ENCODE results near the gene SHANK3.
A peak's percentile ranks its signal among the peaks of the same experiment; 100 is the strongest.
"Not testable (repeated sequence)": the region's sequence is repeated elsewhere in the genome, so short reads cannot be mapped to it uniquely, and the experiment has no call there.

The SHANK3 gene

DNA sequence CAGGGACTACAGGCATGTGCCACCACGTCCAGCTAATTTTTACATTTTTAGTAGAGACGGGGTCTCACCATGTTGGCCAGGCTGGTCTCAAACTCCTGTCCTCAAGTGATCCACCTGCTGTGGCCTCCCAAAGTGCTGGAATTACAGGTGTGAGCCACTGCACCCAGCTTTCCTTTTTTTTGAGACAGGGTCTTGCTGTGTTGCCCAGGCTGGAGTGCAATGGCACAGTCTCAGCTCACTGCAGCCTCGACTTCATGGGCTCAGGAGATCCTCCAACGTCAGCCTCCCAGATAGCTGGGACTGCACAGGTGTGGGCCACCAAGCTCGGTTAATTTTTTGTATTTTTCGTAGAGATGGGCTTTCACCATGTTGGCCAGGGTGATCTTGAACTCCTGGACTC, 18.0 kb upstream of the SHANK3 start:
- not testable (repeated sequence) for DNase-seq

DNA sequence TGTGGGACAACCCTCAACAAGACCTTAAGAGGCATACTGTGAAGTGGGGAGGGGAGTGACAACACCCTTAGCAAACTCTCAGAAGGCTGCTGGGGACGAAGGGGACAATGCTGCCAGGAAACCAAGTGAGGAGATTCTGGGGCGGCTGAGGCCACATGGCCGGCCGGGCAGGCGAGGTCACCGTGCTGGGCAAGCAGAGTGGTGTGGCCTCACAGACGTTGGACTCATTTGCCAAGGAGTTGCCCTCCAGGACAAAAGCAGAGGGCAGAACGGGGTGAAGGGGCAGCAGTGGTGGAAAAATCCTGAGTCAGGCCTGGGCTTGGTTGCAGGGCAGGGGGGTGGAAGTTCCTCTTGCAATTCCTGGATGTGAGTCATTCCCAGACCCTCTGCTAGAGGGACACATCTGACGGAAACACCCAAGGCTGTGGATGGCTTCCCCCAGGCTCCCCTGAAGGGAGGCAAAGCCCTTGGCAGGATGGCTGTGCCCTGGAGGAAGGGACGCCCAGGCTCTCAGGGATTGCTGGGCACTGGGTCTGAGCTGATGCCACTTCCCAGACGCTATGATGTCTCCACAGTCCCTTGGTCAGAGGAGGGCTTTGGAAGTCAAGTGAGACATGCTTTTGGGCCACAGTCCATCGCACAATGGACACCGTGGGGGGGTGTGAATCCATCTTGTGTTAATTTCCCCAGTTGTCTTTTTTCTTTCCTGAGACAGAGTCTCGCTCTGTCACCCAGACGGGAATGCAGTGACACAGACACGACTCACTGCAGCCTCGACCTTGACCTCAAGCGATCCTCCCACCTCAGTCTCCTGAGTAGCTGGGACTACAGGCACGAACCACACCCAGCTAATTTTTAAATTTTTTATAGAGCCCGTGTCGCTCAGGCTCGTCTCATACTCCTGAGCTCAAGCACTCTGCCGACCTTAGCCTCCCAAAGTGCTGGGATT, 16.2 kb upstream of the SHANK3 start:
- DNase-seq = peak; percentile 44

DNA sequence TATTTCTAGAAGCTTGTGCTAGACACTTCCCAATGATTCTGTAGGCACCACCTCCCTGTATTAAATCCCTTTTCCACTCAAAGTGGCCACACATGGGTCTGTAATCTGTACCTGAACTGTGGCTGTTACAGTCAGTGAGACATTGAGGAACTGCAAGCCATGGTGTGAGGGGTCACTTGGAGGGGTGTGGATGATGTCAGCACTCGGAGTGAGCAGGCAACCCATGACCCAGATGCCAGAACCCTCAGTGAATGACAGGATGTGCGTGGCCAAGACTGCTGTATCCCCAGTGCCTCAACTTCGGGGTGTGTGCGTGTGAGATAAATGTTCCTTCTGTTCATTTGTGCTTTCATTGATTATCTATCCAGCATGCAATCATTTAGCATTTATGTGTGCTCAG, 14.7 kb upstream of the SHANK3 start:
- DNase-seq = no peak

DNA sequence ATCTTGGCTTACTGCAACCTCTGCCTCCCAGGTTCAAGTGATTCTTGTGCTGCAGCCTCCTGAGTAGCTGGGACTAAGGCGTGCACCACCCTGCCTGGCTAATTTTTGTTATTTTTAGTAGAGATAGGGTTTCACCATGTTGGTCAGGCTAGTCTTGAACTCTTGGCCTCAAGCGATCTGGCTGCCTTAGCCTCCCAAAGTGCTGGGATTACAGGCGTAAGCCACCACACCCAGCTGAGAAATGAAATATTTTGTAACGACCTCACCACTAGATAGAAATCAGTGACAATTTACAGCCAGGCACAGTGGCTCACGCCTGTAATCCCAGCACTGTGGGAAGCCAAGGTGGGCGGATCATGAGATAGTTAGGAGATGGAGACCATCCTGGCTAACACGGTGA, 12.9 kb upstream of the SHANK3 start:
- not testable (repeated sequence) for DNase-seq

DNA sequence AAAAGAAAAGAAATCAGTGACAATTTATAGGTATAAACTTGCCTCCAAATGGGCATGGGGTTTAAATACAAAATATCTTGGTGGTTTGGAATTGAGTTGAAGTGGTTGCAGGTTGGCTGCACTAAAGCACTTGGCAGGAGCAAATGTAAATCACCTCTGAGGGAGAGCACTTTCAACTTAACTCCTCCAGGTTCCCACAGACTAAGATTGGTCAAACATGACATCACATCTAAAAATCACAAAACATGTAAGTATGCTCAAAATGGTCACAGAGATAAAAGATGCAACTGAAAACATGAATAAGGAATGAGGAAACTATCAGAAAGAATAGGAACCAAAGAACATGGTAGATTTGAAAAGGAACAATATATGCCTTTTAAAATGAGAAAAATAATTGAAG, 12.3 kb upstream of the SHANK3 start:
- no peak for DNase-seq

DNA sequence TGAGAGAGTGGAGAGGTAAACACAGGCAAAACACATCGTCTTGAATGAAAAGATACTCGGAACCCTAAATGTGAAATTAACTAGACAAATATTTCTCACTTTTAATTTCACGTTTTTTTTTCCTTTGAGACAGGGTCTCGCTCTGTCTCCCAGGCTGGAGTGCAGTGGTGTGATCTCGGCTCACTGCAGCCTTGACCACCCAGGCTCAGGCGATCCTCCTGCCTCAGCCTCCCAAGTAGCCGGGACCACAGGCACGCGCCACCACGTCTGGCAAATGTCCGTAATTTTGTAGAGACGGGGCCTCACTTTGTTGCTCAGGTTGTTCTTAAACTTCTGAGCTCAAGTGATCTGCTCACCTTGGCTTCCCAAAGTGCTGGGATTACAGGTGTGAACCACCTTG, 7.4 kb upstream of the SHANK3 start:
- no peak for DNase-seq

DNA sequence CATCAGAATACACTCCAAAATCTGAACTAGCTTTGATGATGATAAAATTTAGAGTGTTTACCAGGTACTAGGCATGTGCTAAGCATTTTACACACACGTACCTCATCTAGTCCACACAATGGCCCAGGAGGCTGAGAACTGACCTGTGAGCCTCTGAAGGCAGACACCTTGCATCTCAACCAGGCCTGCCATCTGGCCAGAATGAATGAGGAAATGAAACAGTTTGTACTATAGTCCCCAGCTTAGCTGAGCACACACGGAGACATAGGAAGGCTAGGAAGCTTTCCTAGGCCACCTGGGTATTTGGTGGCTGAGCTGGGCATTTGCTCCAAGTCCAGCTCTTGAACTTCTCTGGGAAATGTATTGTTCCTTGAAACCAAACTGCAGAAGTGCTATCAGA, 6.9 kb upstream of the SHANK3 start:
- no peak for DNase-seq

DNA sequence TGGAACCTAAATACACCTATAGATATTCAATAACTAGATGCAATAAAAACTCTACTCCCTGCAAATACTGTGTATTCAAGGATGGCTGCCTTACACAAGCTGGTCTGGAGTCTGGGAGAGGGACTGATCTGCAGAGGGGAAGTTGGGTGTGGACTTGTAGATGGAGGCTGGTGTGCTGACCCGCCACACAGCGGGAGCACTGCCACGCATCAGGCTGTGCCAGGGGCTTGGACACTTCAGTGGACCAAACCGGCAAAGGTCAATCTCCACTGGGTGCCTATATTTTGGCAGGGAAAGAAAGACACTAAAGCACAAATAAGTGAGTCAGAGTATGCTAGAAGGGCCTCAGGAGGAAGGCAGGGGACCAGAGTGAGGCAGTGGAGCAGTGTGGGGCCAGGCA, 2.1 kb upstream of the SHANK3 start:
- no peak for DNase-seq

DNA sequence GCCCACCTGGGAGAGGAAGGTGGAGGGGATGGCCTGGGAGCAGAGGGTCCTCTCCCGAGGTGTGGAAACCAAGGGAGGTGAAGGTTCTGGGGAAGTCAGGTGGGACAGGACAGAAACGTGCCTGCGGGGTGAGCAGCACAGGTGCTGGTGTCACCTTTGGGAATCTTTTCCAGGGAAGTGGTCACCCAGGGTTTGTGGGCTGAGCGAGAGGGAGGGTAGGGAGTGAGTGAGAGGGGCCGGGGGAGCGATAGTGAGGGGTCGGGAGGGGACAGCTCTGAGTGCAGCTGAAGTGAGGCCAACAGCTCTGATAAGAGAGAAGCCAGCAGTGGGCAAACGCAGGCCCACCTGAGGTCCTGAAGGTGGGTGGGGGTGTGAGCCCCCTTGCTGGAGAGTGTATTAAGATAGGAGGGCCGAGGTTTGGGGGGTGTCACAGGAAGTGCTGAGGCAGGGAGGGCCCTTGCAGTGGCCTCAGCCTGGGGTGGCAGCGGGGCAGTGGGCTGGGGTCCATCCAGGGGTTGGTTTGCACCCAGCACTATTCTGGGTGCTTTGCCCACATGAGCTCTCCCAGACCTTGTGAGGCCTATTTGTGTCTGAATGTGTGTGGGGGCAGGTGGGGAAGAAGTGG, 1.6 kb upstream of the SHANK3 start:
- DNase-seq = no peak

DNA sequence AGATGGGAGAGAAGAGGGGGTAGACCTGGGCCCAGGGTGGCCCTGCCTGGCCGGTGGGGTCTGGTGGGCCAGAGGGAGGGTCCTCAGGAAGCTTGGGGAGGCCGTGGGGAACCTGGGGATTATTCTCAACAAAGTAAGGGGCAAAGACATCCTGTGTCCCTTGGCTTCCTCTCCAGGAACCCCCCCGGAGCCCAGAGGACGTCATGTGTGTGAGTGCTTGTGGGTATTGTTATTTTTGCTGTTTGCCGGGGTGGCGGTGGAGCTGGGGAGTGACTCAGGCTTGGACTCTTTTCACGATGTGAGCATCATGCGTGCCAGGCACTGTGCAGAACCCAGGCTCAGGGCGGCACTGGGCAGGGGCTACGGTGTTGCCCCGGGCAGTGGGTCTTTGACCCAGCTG, 982 bp upstream of the SHANK3 start:
- no peak for DNase-seq

DNA sequence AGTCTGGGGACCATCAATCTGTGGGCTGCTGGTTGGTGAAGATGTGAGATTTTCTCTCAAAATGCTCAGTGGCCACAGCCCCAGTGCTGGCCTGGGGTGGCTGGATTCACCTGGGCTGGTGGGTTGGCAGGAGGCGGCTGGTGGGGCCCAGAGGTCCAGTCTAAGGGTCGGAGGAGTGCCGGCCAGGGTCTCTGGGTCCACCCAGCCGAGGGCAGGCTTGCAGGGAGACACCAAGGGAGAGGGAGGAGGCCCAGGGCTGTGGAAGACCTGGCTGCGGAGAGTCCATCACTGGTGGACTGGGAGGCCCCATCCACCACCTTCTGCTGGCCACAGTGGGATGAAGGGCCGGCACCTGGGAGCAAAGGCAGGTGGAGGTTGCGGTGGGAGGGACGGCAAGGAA, 582 bp upstream of the SHANK3 start:
- DNase-seq = no peak

DNA sequence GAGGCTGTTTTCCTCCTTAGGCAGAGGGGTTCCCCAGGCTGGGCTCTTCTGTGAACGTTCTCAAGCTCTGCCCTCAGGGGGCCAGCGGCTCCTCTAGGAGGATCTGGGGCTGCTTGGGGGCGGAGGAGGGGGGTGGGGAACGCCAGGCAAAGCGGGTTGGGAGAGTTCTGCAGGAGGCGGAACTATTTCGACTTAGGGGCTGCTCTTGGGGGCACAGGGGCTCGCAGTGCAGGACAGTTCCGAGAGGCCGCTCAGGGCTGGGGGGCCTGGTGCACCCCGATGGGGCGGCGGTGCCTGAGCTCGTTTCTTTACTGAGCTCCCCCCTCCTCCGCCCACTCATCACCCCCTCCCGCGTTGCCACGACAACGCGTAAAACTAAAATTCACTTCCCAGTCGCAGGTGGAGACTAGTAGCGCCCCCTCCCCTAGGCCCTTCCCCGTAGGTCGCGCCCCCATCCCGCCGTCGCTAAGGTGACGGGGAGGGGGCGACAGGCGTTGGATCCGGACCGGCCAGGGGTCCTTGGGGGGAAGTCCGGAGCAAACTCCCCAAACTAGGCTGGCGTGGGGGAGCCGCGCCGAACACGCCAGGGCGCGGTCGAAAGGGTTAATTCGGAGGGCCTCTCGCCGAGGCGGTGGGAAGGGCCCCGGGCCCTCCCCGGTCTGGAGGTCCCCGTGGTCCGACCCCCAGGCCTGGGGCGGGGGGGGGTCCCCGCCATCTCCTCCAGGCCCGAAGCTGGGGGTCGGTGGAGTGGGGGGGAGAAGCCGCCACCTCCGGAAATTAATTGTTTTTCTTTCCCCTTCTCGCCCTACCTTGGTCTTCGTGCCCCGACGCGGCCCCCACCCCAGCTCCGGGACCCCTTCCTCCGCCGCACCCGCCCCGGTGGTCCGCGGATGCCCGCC, 857 bp downstream of the SHANK3 start:
- DNase-seq = no peak

DNA sequence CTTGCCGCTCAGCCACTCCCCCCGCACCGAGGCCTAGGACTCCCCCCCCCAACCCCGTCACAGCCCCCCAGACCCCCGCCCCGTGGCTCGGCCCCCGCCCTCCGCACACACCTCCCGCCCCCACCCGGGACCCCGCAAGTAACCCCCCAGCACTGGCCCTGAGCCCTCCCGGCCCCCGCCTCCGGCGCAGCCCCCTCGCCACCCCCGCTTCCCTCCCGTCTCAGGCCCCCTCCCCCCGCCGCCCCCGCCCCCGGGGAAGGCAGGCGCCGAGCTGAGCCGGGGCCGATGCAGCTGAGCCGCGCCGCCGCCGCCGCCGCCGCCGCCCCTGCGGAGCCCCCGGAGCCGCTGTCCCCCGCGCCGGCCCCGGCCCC, 1.5 kb downstream of the SHANK3 start:
- DNase-seq = no peak

DNA sequence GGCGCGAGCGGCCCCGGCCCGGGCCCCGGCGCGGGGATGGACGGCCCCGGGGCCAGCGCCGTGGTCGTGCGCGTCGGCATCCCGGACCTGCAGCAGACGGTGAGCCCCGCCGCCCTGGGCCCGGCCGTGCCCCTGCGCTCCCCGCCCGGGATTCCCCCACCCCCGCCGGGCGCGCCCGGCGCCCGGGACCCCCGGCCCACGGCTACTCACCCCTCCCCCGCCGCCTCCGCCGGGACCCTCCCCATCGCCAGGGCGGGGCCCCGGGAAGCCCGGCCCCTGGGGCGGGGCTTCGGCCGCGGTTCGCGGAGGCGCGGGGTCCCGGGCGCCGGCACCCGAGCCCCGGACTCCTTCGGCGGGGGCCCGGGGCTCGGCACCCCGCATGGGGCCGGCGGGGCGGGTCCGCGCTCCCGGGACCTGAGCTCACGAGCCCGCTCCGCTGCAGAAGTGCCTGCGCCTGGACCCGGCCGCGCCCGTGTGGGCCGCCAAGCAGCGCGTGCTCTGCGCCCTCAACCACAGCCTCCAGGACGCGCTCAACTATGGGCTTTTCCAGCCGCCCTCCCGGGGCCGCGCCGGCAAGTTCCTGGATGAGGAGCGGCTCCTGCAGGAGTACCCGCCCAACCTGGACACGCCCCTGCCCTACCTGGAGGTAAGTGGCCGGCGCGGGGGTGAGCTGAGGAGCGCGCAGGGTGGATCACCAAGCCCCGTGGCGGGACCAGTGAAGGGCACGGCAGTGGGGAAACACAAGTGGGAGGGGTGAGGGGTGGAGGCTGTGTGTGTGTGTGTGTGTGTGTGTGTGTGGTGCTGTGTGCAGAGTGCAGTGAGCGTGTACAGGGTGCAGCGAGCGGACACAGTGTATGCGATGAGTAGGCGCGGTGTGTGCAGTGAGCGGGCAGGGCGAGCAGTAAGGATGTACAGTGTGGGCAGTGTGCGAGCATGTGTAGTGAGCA, 2.3 kb downstream of the SHANK3 start:
- DNase-seq = peak; percentile 57

DNA sequence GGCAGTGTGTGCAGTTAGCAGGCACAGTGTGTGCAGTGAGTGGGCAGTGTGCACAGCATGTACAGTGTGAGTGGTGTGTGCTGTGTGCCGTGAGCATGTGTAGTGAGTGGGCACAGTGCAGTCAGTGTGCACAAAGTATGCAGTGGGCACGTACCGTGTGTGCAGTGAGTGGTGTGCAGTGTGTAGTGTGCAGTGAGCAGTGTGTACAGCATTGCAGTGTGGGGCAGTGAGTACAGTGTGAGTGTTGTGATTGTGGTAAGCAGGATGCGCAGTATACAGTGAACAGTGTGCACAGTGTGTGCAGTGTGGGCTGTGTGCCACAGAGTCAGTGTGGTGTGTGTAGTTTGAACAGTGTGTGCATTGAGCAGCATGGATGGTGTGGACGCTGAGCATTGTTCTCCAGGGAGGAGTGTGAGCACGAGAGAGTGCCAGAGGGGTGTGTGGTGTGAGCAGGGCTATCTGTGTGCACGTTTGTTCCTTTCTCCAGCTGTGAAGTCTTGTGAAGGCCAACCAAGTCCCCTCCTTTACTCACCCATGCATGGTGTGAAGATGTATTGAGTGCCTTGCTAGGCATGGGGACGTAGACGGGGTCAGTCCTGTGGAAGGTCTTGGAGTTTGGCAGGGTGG, 3.0 kb downstream of the SHANK3 start:
- DNase-seq = no peak

DNA sequence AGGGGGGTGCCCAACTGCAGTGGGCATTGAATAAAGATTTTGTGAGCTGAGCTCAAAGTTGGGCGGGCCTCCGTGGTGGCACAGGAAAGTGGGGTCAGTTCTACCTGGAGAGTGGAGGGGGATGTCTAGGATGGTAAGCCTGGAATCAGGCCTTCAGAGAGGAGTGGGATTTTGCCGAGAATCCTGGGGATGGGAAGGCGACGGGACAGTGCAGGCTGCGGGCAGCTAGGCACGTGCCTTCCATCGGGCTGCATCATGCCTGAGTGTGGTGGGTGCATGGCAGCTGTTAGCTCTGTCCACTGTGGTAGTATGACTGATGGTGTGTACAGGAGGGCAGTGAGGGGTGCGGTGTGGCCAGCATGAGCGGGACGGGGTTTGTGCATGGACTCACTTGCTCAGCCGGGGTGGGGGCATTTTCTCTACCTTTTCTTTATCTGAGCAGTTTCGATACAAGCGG, 3.6 kb downstream of the SHANK3 start:
- DNase-seq = no peak

DNA sequence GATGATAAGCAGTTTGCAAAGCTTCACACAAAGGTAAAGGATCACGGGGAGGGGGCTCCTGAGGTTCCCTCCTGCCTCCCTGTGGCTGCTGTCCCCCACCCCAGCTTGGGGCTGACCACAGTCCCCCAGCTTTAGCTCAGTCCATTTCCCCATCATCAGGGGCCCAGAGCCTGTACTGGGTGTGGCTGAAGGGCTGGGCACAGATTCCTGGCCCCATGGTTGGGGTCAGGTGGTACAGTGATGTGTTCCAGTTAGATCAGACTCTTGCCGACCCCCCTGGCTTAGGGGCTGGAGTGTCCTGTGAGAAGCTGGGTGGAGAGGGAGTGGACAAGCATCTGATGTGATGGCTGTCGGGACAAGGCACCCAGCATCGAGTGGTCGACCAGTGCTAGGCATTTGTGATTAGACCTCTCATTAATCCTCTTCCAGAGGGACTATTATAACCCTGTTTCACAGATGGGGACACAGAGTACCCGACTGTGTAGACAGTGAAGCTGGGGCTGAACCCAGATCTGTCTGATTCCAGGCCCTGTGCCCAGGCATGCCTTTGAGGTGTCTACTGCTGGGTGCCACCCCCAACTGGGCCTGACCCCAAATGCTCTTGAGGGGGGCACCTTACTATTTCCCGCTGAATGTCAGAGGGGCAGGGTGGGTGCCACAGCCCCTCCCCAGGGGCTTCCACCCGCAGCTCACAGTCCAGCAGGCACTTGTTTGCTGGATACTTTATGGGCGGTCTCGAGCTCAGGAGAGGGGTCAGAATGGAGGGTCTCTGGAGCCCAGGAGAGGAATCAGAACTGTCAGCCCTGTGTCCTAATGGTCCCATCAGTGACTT, 4.3 kb downstream of the SHANK3 start:
- peak; percentile 10 for DNase-seq

DNA sequence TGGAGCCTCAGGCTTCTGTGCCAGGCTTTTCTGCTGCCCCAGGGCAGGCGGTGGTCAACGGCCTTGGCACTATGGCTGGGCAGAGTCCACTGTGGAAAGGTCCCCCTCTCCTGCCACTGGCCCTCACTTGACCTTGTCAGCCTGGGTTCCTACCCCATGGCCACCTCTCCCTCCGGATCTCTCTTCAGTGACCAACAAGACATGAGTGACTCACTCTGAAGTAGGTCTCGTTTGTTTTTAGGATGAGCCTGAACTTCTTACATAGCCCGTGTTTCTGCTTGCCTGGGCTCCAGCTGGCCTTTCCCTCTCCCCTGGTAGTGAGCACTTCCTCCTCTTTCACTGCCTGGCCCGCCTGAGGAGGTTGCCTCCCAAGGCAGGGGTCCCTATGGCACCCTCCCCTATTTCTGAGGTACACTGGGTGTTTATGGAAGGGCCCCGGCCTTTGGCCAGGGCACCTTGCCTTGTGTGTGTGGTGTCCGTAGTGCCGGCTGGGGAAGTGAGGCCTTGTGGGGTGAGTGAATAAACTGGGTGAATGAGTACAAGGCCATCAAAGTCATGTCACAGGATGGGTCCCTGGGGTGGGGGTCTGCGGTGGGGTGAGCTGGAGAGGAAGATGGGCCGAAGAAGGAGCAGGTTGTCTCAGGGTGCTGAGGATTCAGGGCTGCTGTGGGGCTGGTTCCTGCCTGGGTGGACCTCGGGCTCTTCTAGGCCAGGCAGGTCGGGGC, 5.0 kb downstream of the SHANK3 start:
- DNase-seq = peak; percentile 13

DNA sequence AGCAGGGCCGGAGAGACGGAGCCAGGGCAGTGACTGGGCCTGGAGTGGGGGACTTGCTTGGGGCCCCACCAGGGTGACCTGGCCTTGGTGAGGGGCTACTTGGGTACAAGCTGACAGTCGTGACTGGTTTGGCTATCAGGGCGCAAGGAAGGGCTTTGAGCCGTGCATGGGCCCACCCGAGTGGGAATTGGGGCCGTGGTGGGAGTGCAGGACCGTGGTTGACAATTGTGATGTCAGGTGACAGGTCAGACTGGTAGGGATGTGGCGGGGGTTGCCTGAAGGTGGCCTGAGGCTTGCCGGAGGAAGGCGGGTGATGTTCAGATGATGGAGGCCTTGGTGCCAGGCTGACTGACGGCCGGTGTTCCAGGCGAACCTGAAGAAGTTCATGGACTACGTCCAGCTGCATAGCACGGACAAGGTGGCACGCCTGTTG, 5.6 kb downstream of the SHANK3 start:
- peak; percentile 5 for DNase-seq

All from femur (tissue), 1 donor.